GM12878 (cell line): Measurements from ENCODE around the gene DYNLT4. TPM values are rescaled to one million over a fixed set of nuclear protein-coding genes. Genes with fewer than 3 reads are reported as not detected.

Source experiments
- ATAC-seq: fragments of 200-7000 bp; cut with Tn5 transposase; 3 replicates; pipeline ENCODE4 v1.9.1; 2020; ENCODE audit warnings: mild to moderate bottlenecking, moderate library complexity
- BruUV-seq: library from RNA; stranded (reverse); fragments of 400-500 nt; replicated peaks from 2 replicates; lab custom pipeline; 2021; lab: Mats Ljungman, UMichigan
- CTCF ChIA-PET: fragments of 300-600 bp; sonication (Branson Sonifier 250); formaldehyde crosslinking; extraction: SDS; loops from one replicate; lab custom pipeline; 2021; ENCODE audit warnings: inconsistent platforms; lab: Yijun Ruan, JAX
- POLR2A ChIA-PET: fragments of 350-600 bp; formaldehyde crosslinking; extraction: SDS; loops from one replicate; lab custom pipeline; 2021; ENCODE audit warnings: inconsistent platforms; lab: Charles Lee
- RAD21 ChIA-PET: fragments of 300-600 bp; sonication (Branson Sonifier 250); formaldehyde crosslinking; loops from one replicate; lab custom pipeline; 2023; ENCODE audit warnings: antibody characterized with exemption; ENCODE audit not compliant: unreplicated experiment; lab: Charles Lee
- SMC1A ChIA-PET: fragments of 300-600 bp; sonication (Branson Sonifier 250); formaldehyde crosslinking; loops from one replicate; lab custom pipeline; 2023; ENCODE audit not compliant: unreplicated experiment, uncharacterized antibody; lab: Charles Lee
- DNase-seq: peaks from one replicate; pipeline ENCODE4 v3.0.0-alpha.2; 2011; ENCODE audit warnings: low read depth, low spot score
- FAIRE-seq: peaks from 3 replicates; lab custom pipeline; 2011; peaks lifted over from hg19 to GRCh38; lab: Jason Lieb, UNC
- H2AFZ ChIP-seq: 2 replicates; pipeline ENCODE4 v1.6.0; 2011; ENCODE audit warnings: low read depth, low read length, control low read depth; ENCODE audit not compliant: control insufficient read depth
- H3K27ac ChIP-seq: 2 replicates; pipeline ENCODE4 v1.5.1; 2011; ENCODE audit warnings: control low read depth; ENCODE audit not compliant: control insufficient read depth, insufficient read depth
- H3K27me3 ChIP-seq, 2 experiments: replicated peaks in 1 of 2; 2 replicates each; pipeline versions ENCODE4 v1.6.0 to v1.6.1; 2011; ENCODE audit warnings: low read length in 1 of 2; ENCODE audit not compliant: control insufficient read depth in 2 of 2, insufficient read depth in 2 of 2
- H3K36me3 ChIP-seq, 2 experiments: 2 replicates each; pipeline ENCODE4 v1.5.1; 2011; ENCODE audit warnings: low read length in 1 of 2; ENCODE audit not compliant: control insufficient read depth in 2 of 2, insufficient read depth in 2 of 2
- H3K4me1 ChIP-seq: 2 replicates; pipeline ENCODE4 v1.6.1; 2011; ENCODE audit warnings: mild to moderate bottlenecking, low read length, moderate library complexity, mixed read lengths; ENCODE audit not compliant: control insufficient read depth, insufficient read depth
- H3K4me2 ChIP-seq: 2 replicates; pipeline ENCODE4 v1.6.0; 2011; ENCODE audit warnings: control low read depth; ENCODE audit not compliant: control insufficient read depth, insufficient read depth
- H3K4me3 ChIP-seq: fragments of 200-600 bp; sonication (generic); 2 replicates; pipeline ENCODE4 v1.5.1; 2016
- H3K79me2 ChIP-seq: 2 replicates; pipeline ENCODE4 v1.6.0; 2011; ENCODE audit warnings: low read length; ENCODE audit not compliant: control insufficient read depth, insufficient read depth
- H3K9ac ChIP-seq: 2 replicates; pipeline ENCODE4 v1.8.0; 2011; ENCODE audit warnings: low read length, control low read depth, mixed read lengths; ENCODE audit not compliant: control insufficient read depth, insufficient read depth
- H3K9me3 ChIP-seq: replicated peaks from 3 replicates; pipeline ENCODE4 v1.5.1; 2011; ENCODE audit warnings: mild to moderate bottlenecking, low read length; ENCODE audit not compliant: control insufficient read depth, insufficient read depth
- H4K20me1 ChIP-seq: 2 replicates; pipeline ENCODE4 v1.6.0; 2011; ENCODE audit not compliant: control insufficient read depth, insufficient read depth
- BHLHE40 ChIP-seq, 2 experiments: fragments of 450-650 bp in 1 of 2; IDR thresholded peaks; 2 replicates each; pipeline ENCODE4 v1.6.1; 2011 to 2017; ENCODE audit warnings: low read depth in 2 of 2, borderline replicate concordance in 1 of 2, improper control_type of control experiment in 1 of 2, low read length in 1 of 2, mild to moderate bottlenecking in 1 of 2
- CEBPZ ChIP-seq: fragments of 150-350 bp; IDR thresholded peaks from 2 replicates; pipeline ENCODE4 v1.6.1; 2016; ENCODE audit warnings: low read depth, low read length
- EZH2 ChIP-seq: IDR thresholded peaks from 2 replicates; pipeline ENCODE4 v1.6.1; 2012; ENCODE audit warnings: low read depth, mild to moderate bottlenecking, control low read depth, inconsistent platforms, low read length, borderline replicate concordance; ENCODE audit not compliant: control insufficient read depth
- MXI1 ChIP-seq: fragments of 150-350 bp; IDR thresholded peaks from 2 replicates; pipeline ENCODE4 v1.6.1; 2011; ENCODE audit warnings: low read depth, mild to moderate bottlenecking, inconsistent platforms, low read length, improper control_type of control experiment
- TCF12 ChIP-seq: IDR thresholded peaks from 2 replicates; pipeline ENCODE4 v1.6.1; 2011; ENCODE audit warnings: low read depth, mild to moderate bottlenecking, low read length
- WGBS: methylation state at CpG from one replicate; pipeline ENCODE4 v1.1.6; 2016; ENCODE audit warnings: low lambda C conversion rate; ENCODE audit not compliant: insufficient replicate concordance, insufficient coverage; ENCODE audit errors: missing lambda C conversion rate; 5-methylcytosine and 5-hydroxymethylcytosine counted together
- in situ Hi-C: fragments of 300-500 bp; cut with MboI; formaldehyde crosslinking; loops from 9 replicates; pipeline ENCODE4 v1.14.3; 2018; ENCODE audit warnings: mixed read lengths
- intact Hi-C: fragments of 100-400 bp; cut with micrococcal nuclease; formaldehyde crosslinking; loops from one replicate; pipeline ENCODE4 v1.14.2; 2022; ENCODE audit not compliant: unreplicated experiment
- polyA plus RNA-seq, 11 experiments: library from polyadenylated mRNA; depleted of rRNA in 4 of 11; unstranded in 6 of 11; stranded (reverse) in 5 of 11; fragments of >200 nt; fragmentation: Nextera tagmentation in 4 of 11; fragmentation: Illumina TruSeq in 1 of 11; extraction: Ambion mirVana in 4 of 11; extraction: Trizol in 1 of 11; gene quantifications; 1 replicate in 1 of 11; 2 replicates in 10 of 11; pipeline versions ENCODE4 v1.2.1 to v1.2.3, GENCODE V29; 2011 to 2016; ENCODE audit warnings: inconsistent platforms in 2 of 11, missing spikeins in 2 of 11, low read depth in 1 of 11
- total RNA-seq, 4 experiments: library from RNA; depleted of rRNA in 3 of 4; stranded (reverse); fragments of >200 nt in 3 of 4; fragmentation: Illumina TruSeq in 1 of 4; extraction: Trizol in 1 of 4; gene quantifications; 2 replicates each; pipeline versions ENCODE4 v1.2.1 to v1.2.3, GENCODE V29; 2013 to 2021
- TF ChIP-seq, protein P1 (sequence below), 3 experiments: IDR thresholded peaks in 2 of 3; conservative IDR thresholded peaks in 1 of 3; 2 replicates each; pipeline ENCODE4 v1.5.1; 2011; ENCODE audit warnings: low read depth in 3 of 3, low read length in 3 of 3, mild to moderate bottlenecking in 3 of 3, control low read depth in 2 of 3, moderate library complexity in 2 of 3, inconsistent platforms in 1 of 3, mixed read lengths in 1 of 3; ENCODE audit not compliant: control insufficient read depth in 2 of 3, insufficient read depth in 1 of 3; ENCODE audit errors: extremely low read depth in 1 of 3

DYNLT4 gene
- total and polyA plus RNA-seq, 10 of the 15 experiments (the other 5 are each of a cell fraction or from before 2014, with no cell fraction given) = 0.23 to 0.28 TPM; not detected in 8

GRCh38 chr1:44828003-44828651, 21.0 kb upstream of the DYNLT4 start (continued):
- TF ChIP-seq CEBPZ = no peak

DNA sequence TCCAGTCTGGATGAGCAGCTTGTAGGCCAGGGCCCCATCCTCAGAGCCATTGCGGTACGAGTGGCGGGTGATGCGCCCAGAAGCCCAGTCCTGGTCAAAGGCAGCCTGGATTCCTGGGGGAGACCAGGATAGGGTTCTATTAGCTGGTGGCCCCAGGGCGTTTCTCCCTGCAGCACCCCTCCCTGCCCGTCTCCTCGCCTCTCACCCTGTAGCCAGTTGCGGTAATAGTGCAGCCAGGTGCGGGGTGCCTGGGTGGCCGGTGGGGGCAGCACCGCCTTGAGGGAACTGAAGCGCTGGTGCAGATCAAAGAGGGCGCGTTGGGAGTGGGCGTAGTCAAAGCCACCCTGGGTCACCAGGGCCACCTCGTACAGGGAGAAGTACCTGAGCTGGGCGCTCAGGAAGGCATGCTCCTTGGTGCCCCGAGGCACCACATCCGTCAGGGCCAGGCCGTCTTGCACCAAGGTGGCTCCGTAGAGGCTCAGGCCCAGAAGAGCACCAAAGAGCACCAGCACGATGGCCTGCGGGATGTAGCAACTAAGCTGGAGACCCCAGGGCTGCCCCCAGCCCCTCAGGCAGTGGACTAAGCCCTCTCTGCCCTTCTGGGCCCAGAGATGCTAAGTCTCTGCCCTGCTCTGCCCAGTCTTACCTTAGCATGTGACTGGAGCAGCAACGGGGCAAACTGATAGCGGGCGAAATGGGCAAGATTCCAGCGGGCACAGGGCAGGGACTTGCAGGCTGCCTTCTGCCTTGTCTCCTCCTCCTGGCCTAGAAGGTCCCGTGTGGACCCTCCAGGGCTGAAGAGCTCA, 20.2 kb upstream of the DYNLT4 start:
- CTCF ChIA-PET = interaction anchor here (1.1 to 2.9 kb wide), 3 partner anchors 9 to 187 kb away, joined by 3 to 14 read pairs (median 6); partner anchors contain the start of gene HECTD3
- TF ChIP-seq EZH2 (no peak), MXI1 (no peak), TCF12 (no peak), BHLHE40 (IDR thresholded peaks at IDR 0.05; ENCODE audit: borderline replicate concordance in 1 of 2, low read depth in 2 of 2, low read length in 1 of 2) (no peak)
- TF ChIP-seq, protein P1, sequence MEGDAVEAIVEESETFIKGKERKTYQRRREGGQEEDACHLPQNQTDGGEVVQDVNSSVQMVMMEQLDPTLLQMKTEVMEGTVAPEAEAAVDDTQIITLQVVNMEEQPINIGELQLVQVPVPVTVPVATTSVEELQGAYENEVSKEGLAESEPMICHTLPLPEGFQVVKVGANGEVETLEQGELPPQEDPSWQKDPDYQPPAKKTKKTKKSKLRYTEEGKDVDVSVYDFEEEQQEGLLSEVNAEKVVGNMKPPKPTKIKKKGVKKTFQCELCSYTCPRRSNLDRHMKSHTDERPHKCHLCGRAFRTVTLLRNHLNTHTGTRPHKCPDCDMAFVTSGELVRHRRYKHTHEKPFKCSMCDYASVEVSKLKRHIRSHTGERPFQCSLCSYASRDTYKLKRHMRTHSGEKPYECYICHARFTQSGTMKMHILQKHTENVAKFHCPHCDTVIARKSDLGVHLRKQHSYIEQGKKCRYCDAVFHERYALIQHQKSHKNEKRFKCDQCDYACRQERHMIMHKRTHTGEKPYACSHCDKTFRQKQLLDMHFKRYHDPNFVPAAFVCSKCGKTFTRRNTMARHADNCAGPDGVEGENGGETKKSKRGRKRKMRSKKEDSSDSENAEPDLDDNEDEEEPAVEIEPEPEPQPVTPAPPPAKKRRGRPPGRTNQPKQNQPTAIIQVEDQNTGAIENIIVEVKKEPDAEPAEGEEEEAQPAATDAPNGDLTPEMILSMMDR (IDR thresholded peaks at IDR 0.05 in 2 of 3, conservative IDR thresholded peaks at IDR 0.05 in 1 of 3; ENCODE audit: control insufficient read depth in 2 of 3, extremely low read depth in 1 of 3, insufficient read depth in 1 of 3, low read depth in 3 of 3, low read length in 3 of 3) = 0 out of 6 replicates have a peak, but pooled peaks of 1 of the 3 experiments have one; percentile 2
- no peaks in the 10 kb centered on the region for H3K9me3 ChIP-seq
- no peak for DNase-seq
- no peak overlapping the region for H3K9ac ChIP-seq
- no peaks in the 10 kb centered on the region for H3K79me2 ChIP-seq
- FAIRE-seq = no peak
- 46% methylated on average over 28 of the region's 28 CpGs for WGBS
- H3K36me3 ChIP-seq = no peaks in the 10 kb centered on the region
- H3K27ac ChIP-seq = no peak overlapping the region
- no TSS peak for BruUV-seq
- H4K20me1 ChIP-seq = no peaks in the 10 kb centered on the region
- RAD21 ChIA-PET = no interaction called here
- H2AFZ ChIP-seq = no peak overlapping the region
- in situ Hi-C loops = no loop called here
- no peaks in the 10 kb centered on the region; a peak in 1 of 4 replicates for H3K27me3 ChIP-seq
- ATAC-seq = peak; percentile 71
- no peak overlapping the region for H3K4me2 ChIP-seq
- intact Hi-C loops = no loop called here
- H3K4me1 ChIP-seq = no peaks in the 10 kb centered on the region
- no peak overlapping the region for H3K4me3 ChIP-seq
- POLR2A ChIA-PET = interaction anchor here (1.3 kb wide), 1 partner anchor 17 kb away, joined by 3 read pairs; no protein-coding TSS in a partner anchor
- SMC1A ChIA-PET = interaction anchor here (1.0 to 1.2 kb wide), 2 partner anchors 122 to 474 kb away, joined by 3 read pairs; no protein-coding TSS in a partner anchor
